Hepatocyte (in vitro differentiated cells): Measurements from ENCODE around the gene CCDC61. TPM values are rescaled to one million over a fixed set of nuclear protein-coding genes. Genes with fewer than 3 reads are reported as not detected.

Source experiments
- DNase-seq: peaks from one replicate; pipeline ENCODE4 v3.0.0-alpha.2; 2016; ENCODE audit warnings: low spot score
- H2AFZ ChIP-seq: fragments of 200-600 bp; sonication (generic); 2 replicates; pipeline ENCODE4 v1.6.0; 2016; ENCODE audit warnings: antibody characterized with exemption, mild to moderate bottlenecking
- H3K27ac ChIP-seq: fragments of 200-600 bp; sonication (generic); 2 replicates; pipeline ENCODE4 v1.5.1; 2016; ENCODE audit warnings: mild to moderate bottlenecking
- H3K27me3 ChIP-seq: fragments of 200-600 bp; sonication (generic); 2 replicates; pipeline ENCODE4 v1.6.1; 2016
- H3K36me3 ChIP-seq: fragments of 200-600 bp; sonication (generic); replicated peaks from 2 replicates; pipeline ENCODE4 v1.5.1; 2016; ENCODE audit warnings: low read depth; ENCODE audit not compliant: insufficient read depth
- H3K4me1 ChIP-seq: fragments of 200-600 bp; sonication (generic); 2 replicates; pipeline ENCODE4 v1.5.1; 2016; ENCODE audit warnings: mild to moderate bottlenecking, moderate library complexity; ENCODE audit not compliant: insufficient read depth
- H3K4me2 ChIP-seq: fragments of 200-600 bp; sonication (generic); 2 replicates; pipeline ENCODE4 v1.6.0; 2016
- H3K4me3 ChIP-seq: fragments of 200-600 bp; sonication (generic); 2 replicates; pipeline ENCODE4 v1.5.1; 2016; ENCODE audit warnings: mild to moderate bottlenecking
- H3K79me2 ChIP-seq: fragments of 200-600 bp; sonication (generic); 2 replicates; pipeline ENCODE4 v1.6.0; 2017; ENCODE audit warnings: mild to moderate bottlenecking
- H3K9me2 ChIP-seq: fragments of 200-600 bp; sonication (generic); replicated peaks from 2 replicates; pipeline ENCODE4 v1.6.0; 2017; ENCODE audit warnings: mild to moderate bottlenecking; ENCODE audit not compliant: insufficient read depth
- H3K9me3 ChIP-seq: fragments of 200-600 bp; sonication (generic); 2 replicates; pipeline ENCODE4 v1.5.1; 2016; ENCODE audit warnings: low read depth, mild to moderate bottlenecking
- H4K20me1 ChIP-seq: fragments of 200-600 bp; sonication (generic); 2 replicates; pipeline ENCODE4 v1.6.0; 2016; ENCODE audit warnings: mild to moderate bottlenecking; ENCODE audit not compliant: insufficient read depth, poor library complexity, severe bottlenecking
- EZH2 ChIP-seq: fragments of 200-600 bp; sonication (generic); IDR thresholded peaks from 2 replicates; pipeline ENCODE4 v1.6.1; 2016; ENCODE audit warnings: antibody characterized with exemption, mild to moderate bottlenecking, borderline replicate concordance
- EZH2phosphoT487 ChIP-seq: fragments of 200-600 bp; sonication (generic); IDR thresholded peaks from one replicate; pipeline ENCODE4 v1.6.1; 2018; ENCODE audit warnings: antibody characterized with exemption, mild to moderate bottlenecking, low read depth, moderate library complexity; ENCODE audit not compliant: unreplicated experiment, severe bottlenecking
- WGBS: methylation state at CpG from one replicate; pipeline ENCODE4 v1.1.6; 2016; ENCODE audit warnings: low lambda C conversion rate; ENCODE audit errors: missing lambda C conversion rate; 5-methylcytosine and 5-hydroxymethylcytosine counted together
- polyA plus RNA-seq: library from polyadenylated mRNA; unstranded; fragments of >200 nt; fragmentation: Nextera tagmentation; extraction: Ambion mirVana; gene quantifications from 2 replicates; pipeline ENCODE4 v1.2.1, GENCODE V29; 2016
- total RNA-seq: library from RNA; depleted of rRNA; stranded (reverse); fragments of >200 nt; gene quantifications from 2 replicates; pipeline ENCODE4 v1.2.3, GENCODE V29; 2014
- TF ChIP-seq, protein P1 (sequence below): fragments of 200-600 bp; sonication (generic); IDR thresholded peaks from 2 replicates; pipeline ENCODE4 v1.5.1; 2016; ENCODE audit warnings: antibody characterized with exemption, mild to moderate bottlenecking; ENCODE audit not compliant: poor library complexity

Gene CCDC61
- total and polyA plus RNA-seq, 2 experiments from 2014 or later = 3.6 to 7.3 TPM

DNA sequence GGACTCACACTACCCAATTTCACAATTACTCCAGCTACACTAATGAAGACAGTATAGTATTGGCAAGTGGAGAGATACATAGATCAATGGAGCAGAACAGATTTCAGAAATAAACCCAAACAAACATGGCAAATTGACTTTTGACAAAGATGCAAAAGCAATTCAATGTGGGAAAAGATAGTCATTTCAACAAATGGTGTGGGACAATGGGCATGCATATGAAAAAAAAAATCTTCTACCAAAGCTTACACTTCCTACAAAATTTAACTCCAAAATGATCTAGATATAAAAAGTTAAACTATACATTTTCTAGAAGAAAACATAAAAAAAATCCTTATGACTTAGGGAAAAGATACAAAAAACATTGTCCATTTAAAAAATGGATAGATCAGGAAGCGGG is 48.3 kb downstream of the CCDC61 start:
- Histone ChIP-seq H3K9me3 (no peaks in the 10 kb centered on the region), H3K4me1 (peaks cover 9% of the 10 kb centered on the region), H3K27ac (no peak overlapping the region), H3K4me2 (no peak overlapping the region), H3K27me3 (no peaks in the 10 kb centered on the region), H3K9me2 (no peaks in the 10 kb centered on the region), H3K79me2 (no peaks in the 10 kb centered on the region), H4K20me1 (no peaks in the 10 kb centered on the region), H3K4me3 (no peak overlapping the region), H3K36me3 (no peaks in the 10 kb centered on the region), H2AFZ (no peak overlapping the region)
- no peak for DNase-seq
- WGBS = 100% methylated on average over 1 of the region's 1 CpG
- TF ChIP-seq, protein P1, sequence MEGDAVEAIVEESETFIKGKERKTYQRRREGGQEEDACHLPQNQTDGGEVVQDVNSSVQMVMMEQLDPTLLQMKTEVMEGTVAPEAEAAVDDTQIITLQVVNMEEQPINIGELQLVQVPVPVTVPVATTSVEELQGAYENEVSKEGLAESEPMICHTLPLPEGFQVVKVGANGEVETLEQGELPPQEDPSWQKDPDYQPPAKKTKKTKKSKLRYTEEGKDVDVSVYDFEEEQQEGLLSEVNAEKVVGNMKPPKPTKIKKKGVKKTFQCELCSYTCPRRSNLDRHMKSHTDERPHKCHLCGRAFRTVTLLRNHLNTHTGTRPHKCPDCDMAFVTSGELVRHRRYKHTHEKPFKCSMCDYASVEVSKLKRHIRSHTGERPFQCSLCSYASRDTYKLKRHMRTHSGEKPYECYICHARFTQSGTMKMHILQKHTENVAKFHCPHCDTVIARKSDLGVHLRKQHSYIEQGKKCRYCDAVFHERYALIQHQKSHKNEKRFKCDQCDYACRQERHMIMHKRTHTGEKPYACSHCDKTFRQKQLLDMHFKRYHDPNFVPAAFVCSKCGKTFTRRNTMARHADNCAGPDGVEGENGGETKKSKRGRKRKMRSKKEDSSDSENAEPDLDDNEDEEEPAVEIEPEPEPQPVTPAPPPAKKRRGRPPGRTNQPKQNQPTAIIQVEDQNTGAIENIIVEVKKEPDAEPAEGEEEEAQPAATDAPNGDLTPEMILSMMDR = no peak
- TF ChIP-seq EZH2 = no peak
- TF ChIP-seq EZH2phosphoT487 = no peak

DNA sequence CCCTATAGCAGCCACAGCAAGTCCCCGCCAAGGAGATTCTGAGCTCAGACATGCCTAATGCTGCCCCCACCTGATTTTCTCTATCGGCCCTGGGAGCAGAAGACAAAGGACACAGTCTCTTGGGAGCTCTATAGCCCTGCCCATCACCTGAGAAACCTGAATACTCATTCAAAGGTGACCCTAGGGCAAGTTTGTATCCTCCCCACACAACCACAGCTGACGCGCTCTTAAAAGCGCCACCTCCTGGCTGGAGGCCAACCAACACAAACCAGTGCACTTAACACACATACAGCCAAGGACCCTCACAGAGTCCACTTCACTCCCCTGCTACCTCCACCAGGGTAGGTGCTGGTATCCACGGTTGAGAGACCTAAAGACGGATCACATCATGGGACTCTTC is 54.3 kb downstream of the CCDC61 start:
- H3K4me2 ChIP-seq = no peak overlapping the region

GRCh38 chr19:46052896-46053295 is 57.6 kb downstream of the CCDC61 start:
- 62% methylated on average over 4 of the region's 4 CpGs for WGBS
- H2AFZ ChIP-seq = no peak overlapping the region
- no peaks in the 10 kb centered on the region for H3K9me2 ChIP-seq
- peaks cover 10% of the 10 kb centered on the region for H3K27me3 ChIP-seq
- no peak overlapping the region for H3K4me2 ChIP-seq
- H4K20me1 ChIP-seq = no peaks in the 10 kb centered on the region
- H3K36me3 ChIP-seq = no peaks in the 10 kb centered on the region
- H3K9me3 ChIP-seq = no peaks in the 10 kb centered on the region
- H3K79me2 ChIP-seq = no peaks in the 10 kb centered on the region
- TF ChIP-seq EZH2 (no peak), EZH2phosphoT487 (no peak)
- TF ChIP-seq, protein P1 = no peak
- H3K4me1 ChIP-seq = no peaks in the 10 kb centered on the region
- H3K4me3 ChIP-seq = no peak overlapping the region
- no peak overlapping the region for H3K27ac ChIP-seq
- DNase-seq = no peak

More for the DNA sequence above, 54.3 kb downstream of the CCDC61 start:
- no peaks in the 10 kb centered on the region for H3K36me3 ChIP-seq
- no peak overlapping the region for H3K4me3 ChIP-seq
- H3K9me3 ChIP-seq = no peaks in the 10 kb centered on the region
- no peak for DNase-seq
- 50% methylated on average over 7 of the region's 7 CpGs for WGBS
- peaks cover under 1% of the 10 kb centered on the region for H3K27me3 ChIP-seq
- no peak overlapping the region for H2AFZ ChIP-seq
- no peaks in the 10 kb centered on the region for H3K79me2 ChIP-seq
- no peaks in the 10 kb centered on the region for H3K4me1 ChIP-seq
- no peaks in the 10 kb centered on the region for H4K20me1 ChIP-seq
- no peak overlapping the region for H3K27ac ChIP-seq
- TF ChIP-seq EZH2 (no peak), EZH2phosphoT487 (no peak)
- TF ChIP-seq, protein P1 = no peak
- H3K9me2 ChIP-seq = no peaks in the 10 kb centered on the region

- H3K79me2 ChIP-seq = no peaks in the 10 kb centered on the region
- H3K4me3 ChIP-seq = no peak overlapping the region
- H3K36me3 ChIP-seq = no peaks in the 10 kb centered on the region
- H3K4me1 ChIP-seq = no peaks in the 10 kb centered on the region
- no peaks in the 10 kb centered on the region for H4K20me1 ChIP-seq
- WGBS = 58% methylated on average over 4 of the region's 4 CpGs
- H3K9me2 ChIP-seq = no peaks in the 10 kb centered on the region
- no peak for TF ChIP-seq EZH2
- no peak overlapping the region for H2AFZ ChIP-seq
- peaks cover 10% of the 10 kb centered on the region for H3K27me3 ChIP-seq
- H3K4me2 ChIP-seq = no peak overlapping the region
- no peak for DNase-seq
- peaks cover 6% of the 10 kb centered on the region for H3K9me3 ChIP-seq
- no peak overlapping the region for H3K27ac ChIP-seq
These were observed 61.3 kb downstream of the CCDC61 start for GRCh38 chr19:46056536-46056935.
